Measurements from ENCODE around the gene CMTM8. TPM values are rescaled to one million over a fixed set of nuclear protein-coding genes. Genes with fewer than 3 reads are reported as not detected.

Gene CMTM8
- total and polyA plus RNA-seq, 2 of the 8 experiments (the other 6 are each of a cell fraction or from before 2014, with no cell fraction given) = 10.5 to 22.4 TPM

DNA sequence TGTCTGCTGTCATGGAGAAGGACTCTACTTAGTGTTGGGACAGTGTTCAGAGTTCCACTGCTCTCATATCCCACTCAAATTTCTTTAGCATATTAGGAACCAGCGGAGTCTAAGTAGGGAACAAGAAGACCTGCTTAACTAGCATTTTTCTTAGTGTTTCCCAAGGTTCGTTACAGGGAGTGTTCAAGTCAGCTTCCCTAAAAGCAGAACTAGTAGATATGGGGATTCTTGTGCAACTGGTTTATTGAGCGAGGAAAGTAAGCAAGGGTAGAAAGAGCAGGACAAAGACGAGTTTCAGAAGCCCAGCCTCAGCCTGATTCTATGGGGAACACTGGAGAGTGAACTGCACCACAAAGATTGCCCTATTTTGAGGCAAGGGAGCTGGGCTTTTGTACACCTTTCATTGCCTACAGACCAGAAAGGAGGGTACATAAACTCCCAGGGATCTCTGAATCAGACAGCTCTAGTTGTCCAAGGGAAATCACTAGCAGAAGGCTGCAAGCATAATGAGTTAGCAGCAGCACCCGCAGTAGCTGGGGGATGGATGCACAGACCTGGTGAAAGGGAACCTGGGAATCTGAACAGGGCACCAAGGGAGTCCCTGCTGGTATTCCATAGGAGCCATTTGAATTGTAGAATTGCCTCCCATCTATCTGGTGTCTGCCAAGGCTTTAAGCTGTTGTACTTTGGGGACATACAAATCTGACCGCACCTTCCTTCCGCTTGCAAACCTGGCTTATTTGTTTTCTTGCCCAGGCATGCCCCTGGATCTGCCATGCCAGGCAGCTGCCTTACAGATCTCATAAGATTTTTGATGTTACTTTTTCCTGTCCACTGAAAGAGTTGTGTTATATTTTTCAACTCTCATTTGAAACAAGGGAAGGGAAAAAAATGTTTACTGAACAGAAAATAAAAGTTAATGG lies 168.3 kb downstream of the CMTM8 start:
- no peak for FAIRE-seq
- TF ChIP-seq MAFK (IDR thresholded peaks at IDR 0.05; ENCODE audit: low read depth, low read length) (no peak), TEAD4 (IDR thresholded peaks at IDR 0.05; ENCODE audit: low read depth, low read length) (no peak), POU5F1 (IDR thresholded peaks at IDR 0.05; ENCODE audit: low read depth, low read length) (no peak), JUND (IDR thresholded peaks at IDR 0.05; ENCODE audit: low read length) (no peak), TBP (IDR thresholded peaks at IDR 0.05; ENCODE audit: low read depth, low read length) (no peak), ASH2L (IDR thresholded peaks at IDR 0.05; ENCODE audit: low read length) (no peak), ZNF274 (IDR thresholded peaks at IDR 0.05; ENCODE audit: borderline replicate concordance, extremely low read depth, low read length) (no peak), CREB1 (IDR thresholded peaks at IDR 0.05) (no peak), CHD2 (IDR thresholded peaks at IDR 0.05; ENCODE audit: low read length) (no peak), PHF8 (conservative IDR thresholded peaks at IDR 0.05; ENCODE audit: low read depth, low read length) (no peak), CBX8 (IDR thresholded peaks at IDR 0.05; ENCODE audit: borderline replicate concordance, low read depth, low read length) (no peak)
- TF ChIP-seq, protein P1, sequence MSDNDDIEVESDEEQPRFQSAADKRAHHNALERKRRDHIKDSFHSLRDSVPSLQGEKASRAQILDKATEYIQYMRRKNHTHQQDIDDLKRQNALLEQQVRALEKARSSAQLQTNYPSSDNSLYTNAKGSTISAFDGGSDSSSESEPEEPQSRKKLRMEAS (IDR thresholded peaks at IDR 0.05) = no peak

More for the DNA sequence above, 168.3 kb downstream of the CMTM8 start:
- H3K27ac ChIP-seq (ENCODE audit: low read depth, low read length) = no peak overlapping the region
- H3K4ac ChIP-seq (replicated peaks; ENCODE audit: insufficient read length, low read depth, low read length) = no peak overlapping the region
- H3K14ac ChIP-seq (ENCODE audit: insufficient read length) = no peak overlapping the region
- no peak overlapping the region for H2BK20ac ChIP-seq (ENCODE audit: low read length)
- no peak overlapping the region for H3K4me3 ChIP-seq (ENCODE audit: extremely low read depth in 1 of 4, insufficient read depth in 2 of 4, low read depth in 3 of 4, low read length in 4 of 4)
- no peak overlapping the region for H2AFZ ChIP-seq (ENCODE audit: low read length)
- H4K91ac ChIP-seq (replicated peaks; ENCODE audit: insufficient read length, low read length) = peak overlapping the region; percentile 9
- peaks cover 0 to under 1% of the 10 kb centered on the region in 2 experiments for H4K20me1 ChIP-seq (replicated peaks in 1 of 2; ENCODE audit: control insufficient read depth in 1 of 2, insufficient read depth in 2 of 2, low read length in 2 of 2)
- H2BK15ac ChIP-seq (ENCODE audit: low read length) = no peak overlapping the region
- H3K27me3 ChIP-seq (replicated peaks in 1 of 4; ENCODE audit: control insufficient read depth in 3 of 4, extremely low read depth in 1 of 4, insufficient read depth in 3 of 4, low read length in 3 of 4) = no peaks in the 10 kb centered on the region
- H3K56ac ChIP-seq (replicated peaks; ENCODE audit: insufficient read length, low read depth, low read length) = no peak overlapping the region
- H3K4me1 ChIP-seq (replicated peaks in 1 of 4; ENCODE audit: control insufficient read depth in 3 of 4, insufficient read depth in 4 of 4, low read length in 3 of 4) = peaks cover 0 to 22% (median 12%) of the 10 kb centered on the region in 4 experiments; a peak in 6 of 7 replicates
- no peak overlapping the region for H4K5ac ChIP-seq (ENCODE audit: insufficient read length, low read depth, low read length)
- H2BK12ac ChIP-seq (ENCODE audit: low read depth, low read length) = no peak overlapping the region
- peaks cover 4% of the 10 kb centered on the region for H3K79me1 ChIP-seq (ENCODE audit: low read depth, low read length)
- POLR2A ChIA-PET (ENCODE audit: partially characterized antibody) = interaction anchor here (2.1 kb wide), 1 partner anchor 8 kb away, joined by 5 read pairs; no protein-coding TSS in a partner anchor
- no peak overlapping the region for H4K8ac ChIP-seq (ENCODE audit: extremely low read depth, insufficient read depth, low read length)
- no peak overlapping the region for H3K9ac ChIP-seq (replicated peaks in 1 of 4; ENCODE audit: extremely low read depth in 1 of 4, low read depth in 3 of 4, low read length in 3 of 4)
- H2BK5ac ChIP-seq (ENCODE audit: low read depth, low read length) = no peak overlapping the region; the same call in 1 of the 2 replicates
- H3K36me3 ChIP-seq (ENCODE audit: control insufficient read depth in 2 of 4, insufficient read depth in 4 of 4, low read length in 3 of 4) = no peaks in the 10 kb centered on the region; a peak in 1 of 8 replicates
- H3K4me2 ChIP-seq (ENCODE audit: insufficient read depth in 1 of 2, low read depth in 2 of 2, low read length in 2 of 2) = no peak overlapping the region; a peak in 1 of 4 replicates
- peaks cover 0 to 24% of the 10 kb centered on the region in 2 experiments; a peak in 2 of 4 replicates for H3K79me2 ChIP-seq (ENCODE audit: control insufficient read depth in 1 of 2, insufficient read depth in 2 of 2, low read length in 2 of 2)
- peak overlapping the region; percentile 60; the same call in 1 of the 2 replicates for H3K18ac ChIP-seq (ENCODE audit: extremely low read depth, low read length)
- no peak overlapping the region for H2BK120ac ChIP-seq (replicated peaks; ENCODE audit: low read depth, low read length)
- no peak for DNase-seq (ENCODE audit: low read depth in 1 of 2, low spot score in 2 of 2)
- no peak overlapping the region for H3K23ac ChIP-seq (ENCODE audit: insufficient read length)
- 81% methylated on average over 7 of the region's 7 CpGs; no CpG with 5 or more reads in 1 of the 2 experiments for WGBS, 2 experiments (ENCODE audit: extremely low coverage in 1 of 2, insufficient coverage in 1 of 2, insufficient read length in 1 of 2, insufficient replicate concordance in 2 of 2, low coverage in 1 of 2, low lambda C conversion rate in 2 of 2, missing lambda C conversion rate in 1 of 2)
- CTCF ChIA-PET (ENCODE audit: partially characterized antibody) = interaction anchor here (0.8 to 1.4 kb wide), 6 partner anchors 15 to 236 kb away, joined by 3 to 4 read pairs (median 4); partner anchors contain the start of gene CMTM7
- H3K23me2 ChIP-seq (ENCODE audit: low read depth, low read length) = no peaks in the 10 kb centered on the region
- H2AK5ac ChIP-seq (ENCODE audit: low read depth, low read length) = no peak overlapping the region
- no peaks in the 10 kb centered on the region for H3K9me3 ChIP-seq (ENCODE audit: insufficient read depth in 2 of 2, low read depth in 1 of 2, low read length in 1 of 2)
